HG02588 (cell line): ENCODE results near the gene OGDHL.
"Not testable (repeated sequence)": the region's sequence is repeated elsewhere in the genome, so short reads cannot be mapped to it uniquely, and the experiment has no call there.

Experiments
- ATAC-seq: cut with Tn5 transposase; IDR thresholded peaks from one replicate; pipeline ENCODE4 v1.9.1; 2021; ENCODE audit warnings: mild to moderate bottlenecking, moderate library complexity; ENCODE audit not compliant: unreplicated experiment

Gene OGDHL

DNA sequence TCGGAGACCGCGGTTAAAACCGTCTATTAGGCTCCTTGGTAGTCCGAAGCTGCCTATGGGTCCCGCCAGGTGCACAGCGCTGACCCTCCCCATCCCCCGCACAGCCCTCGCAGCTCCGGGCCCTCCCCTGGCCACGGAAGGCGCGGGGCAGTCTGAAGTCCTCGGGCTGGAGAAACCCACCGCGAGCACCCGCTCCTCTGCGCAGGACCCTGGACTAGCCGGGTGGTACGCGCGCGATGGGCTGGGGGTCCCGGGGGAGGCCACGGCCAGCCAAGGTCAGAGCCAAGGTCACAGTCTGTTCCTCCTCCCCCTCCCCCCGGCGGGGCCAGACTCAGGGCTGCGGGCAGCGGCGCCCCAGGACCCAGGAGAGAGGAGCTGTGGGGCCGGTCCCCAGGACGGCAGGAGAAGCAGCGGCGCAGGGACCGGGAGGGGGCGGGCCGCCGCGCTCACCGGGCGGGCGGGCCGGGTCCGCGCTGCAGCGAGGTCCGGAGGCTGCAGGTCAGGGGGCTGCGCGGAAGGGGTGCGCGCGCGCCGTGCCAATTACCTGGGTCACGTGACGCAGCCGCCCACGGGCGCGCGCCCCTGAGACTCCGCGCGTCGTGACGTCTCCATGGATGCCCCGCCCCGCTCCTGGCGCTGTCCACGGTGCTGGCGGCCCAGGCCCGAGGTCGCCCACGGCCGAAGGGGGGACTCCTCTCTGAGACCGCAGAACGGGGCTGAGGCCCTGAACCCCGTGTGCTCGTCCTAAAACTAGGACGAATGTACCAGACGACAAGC is at the start of gene OGDHL:
Gene OGDHL, minus strand, starts transcription at position 535 of the 777 bp plus-strand sequence. CDS start 3,731 bp downstream, outside the sequence.
- ATAC-seq, result no peak

DNA sequence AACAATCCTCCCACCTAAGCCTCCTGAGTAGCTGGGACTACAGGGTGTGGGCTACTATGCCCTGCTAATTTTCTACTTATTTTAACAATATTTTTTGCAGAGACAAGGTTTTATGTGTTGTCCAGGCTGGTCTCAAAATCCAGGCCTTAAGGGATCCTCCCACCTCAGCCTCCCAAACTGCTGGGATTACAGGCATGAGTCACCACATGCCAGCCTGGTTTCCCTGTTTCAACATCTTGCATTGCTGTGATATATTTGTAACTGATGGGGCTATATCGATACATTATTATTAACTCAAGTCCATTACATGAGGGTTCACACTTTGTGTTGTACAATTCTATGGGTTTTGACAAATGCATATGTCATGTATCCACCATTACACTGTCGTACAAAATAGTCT is 41.9 kb upstream of the OGDHL start:
- no peak for ATAC-seq

DNA sequence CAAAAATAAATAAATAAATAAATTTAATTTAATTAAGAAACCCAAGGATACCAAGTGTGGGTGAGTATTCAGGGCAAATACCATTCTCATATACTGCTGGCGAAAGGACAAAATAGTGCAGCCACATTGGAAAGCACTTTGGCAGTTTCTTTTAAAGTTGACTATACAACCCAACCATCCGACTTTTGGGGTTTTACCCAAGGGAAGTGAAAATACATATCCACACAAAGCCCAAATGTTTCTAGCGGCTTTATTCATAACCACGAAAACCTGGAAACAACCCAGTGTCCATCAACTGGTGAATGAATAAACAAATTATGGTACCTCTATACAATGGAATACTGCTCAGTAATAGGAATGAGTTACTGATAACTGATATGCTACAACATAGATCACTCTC is 36.2 kb upstream of the OGDHL start:
- no peak for ATAC-seq

DNA sequence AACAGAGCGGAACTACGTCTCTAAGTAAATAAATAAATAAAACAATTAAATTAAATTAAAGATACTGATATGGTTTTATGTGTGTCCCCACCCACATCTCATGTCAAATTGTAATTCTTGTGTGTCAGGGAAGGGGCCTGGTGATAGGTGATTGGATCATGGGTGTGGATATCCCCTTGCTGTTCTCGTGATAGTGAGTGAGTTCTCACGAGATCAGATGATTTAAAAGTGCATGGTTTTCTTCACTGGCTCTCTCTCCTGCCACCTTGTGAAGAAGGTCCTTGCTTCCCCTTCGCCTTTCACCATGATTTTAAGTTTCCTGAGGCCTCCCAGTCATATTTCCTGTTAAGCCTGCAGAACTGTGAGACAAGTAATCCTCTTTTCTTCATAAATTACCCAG is 29.0 kb upstream of the OGDHL start:
- ATAC-seq, result no peak

DNA sequence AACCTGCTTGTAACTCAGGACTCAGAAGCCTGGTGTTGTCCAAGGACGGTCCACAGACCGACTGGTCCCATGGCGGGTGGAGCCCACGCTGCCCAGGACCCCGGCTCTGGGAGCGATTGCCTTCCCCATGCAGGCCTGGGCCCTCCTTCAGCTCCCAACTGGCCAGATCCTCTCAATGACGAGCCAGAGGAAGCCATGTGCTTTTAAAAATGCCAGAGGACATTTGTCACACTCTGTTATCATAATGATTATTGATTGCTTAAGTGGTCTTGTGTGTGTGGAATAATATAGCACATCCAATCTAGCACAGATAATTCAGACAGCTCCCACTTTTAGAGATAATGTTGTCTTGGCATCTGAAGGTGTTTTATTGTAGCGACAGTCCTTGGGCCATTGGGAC is 22.6 kb upstream of the OGDHL start:
- ATAC-seq, result no peak

DNA sequence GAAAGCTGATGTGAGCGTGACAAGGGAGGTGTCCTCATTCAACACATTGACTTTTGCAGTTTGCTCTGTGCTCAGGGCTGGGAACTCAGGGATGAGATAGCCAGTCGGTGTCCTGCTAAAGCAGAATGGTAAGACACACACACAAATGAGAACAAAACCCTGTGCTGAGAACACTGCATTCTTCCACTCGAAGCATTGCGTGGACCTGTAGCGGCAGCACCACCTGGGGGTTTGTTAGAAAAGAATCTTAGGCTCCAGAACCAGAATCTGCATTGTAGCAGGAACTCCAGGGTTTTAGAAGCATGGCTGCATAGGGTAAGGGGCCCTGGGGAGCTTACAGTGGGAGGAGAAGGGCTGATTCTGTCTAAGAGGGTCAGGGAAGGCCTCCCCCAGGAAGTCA is 21.5 kb upstream of the OGDHL start:
- no peak for ATAC-seq

DNA sequence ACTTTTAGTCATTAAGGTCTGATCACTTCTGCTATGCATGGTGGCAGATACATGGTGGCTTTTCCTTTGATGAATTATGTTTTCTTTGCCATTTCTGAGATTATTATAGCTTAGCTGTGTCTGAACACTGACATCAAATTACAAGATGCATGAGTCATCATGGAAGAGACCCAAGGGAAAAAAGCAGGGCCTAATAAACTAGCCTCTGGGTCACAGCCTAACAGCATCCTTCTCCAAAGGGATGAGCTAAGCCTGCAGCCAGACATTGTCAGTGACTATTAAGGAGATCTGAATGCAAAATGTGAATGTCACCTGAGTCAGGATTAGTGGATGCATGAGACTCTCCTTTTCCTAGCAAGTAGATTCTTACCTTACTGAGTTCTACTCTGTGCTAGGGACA is 19.1 kb upstream of the OGDHL start:
- ATAC-seq, result no peak

DNA sequence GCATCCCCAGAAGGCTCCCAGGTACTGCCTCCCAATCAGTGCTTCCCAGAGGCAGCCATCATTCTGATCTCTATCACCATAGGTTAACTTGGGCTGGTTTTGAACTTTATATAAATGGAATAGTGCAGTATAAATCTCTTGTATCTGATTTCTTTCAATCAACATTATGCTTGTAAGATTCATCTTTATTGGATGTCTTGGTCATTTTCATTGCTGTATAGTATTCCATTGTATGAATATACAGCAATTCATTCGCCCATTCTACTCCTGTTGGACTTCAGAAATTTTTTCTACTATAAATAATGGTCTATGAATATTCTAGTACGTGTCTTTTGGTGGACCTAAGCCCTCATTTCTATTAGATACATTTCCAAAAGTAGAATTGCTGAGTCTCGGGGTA is 16.1 kb upstream of the OGDHL start:
- ATAC-seq, result no peak

DNA sequence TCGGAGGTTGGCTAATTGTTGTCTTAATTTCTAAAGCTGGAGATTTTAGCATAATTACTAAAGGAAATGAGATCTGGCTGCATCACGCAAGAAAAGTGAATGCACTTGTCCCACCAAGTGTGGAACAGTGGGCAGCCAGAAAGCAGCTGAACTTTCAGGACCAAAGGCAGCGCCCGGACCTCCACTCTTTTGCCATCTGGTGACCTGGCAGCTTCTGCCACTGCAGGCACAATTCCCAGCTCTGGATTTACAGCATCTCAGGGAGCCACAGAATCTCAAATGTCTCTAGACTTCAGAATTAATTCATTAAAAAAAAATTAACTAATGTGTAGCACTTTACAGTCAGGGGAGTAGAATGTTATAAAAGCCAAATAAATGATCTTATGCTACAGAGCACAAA is 14.7 kb upstream of the OGDHL start:
- ATAC-seq, result no peak

DNA sequence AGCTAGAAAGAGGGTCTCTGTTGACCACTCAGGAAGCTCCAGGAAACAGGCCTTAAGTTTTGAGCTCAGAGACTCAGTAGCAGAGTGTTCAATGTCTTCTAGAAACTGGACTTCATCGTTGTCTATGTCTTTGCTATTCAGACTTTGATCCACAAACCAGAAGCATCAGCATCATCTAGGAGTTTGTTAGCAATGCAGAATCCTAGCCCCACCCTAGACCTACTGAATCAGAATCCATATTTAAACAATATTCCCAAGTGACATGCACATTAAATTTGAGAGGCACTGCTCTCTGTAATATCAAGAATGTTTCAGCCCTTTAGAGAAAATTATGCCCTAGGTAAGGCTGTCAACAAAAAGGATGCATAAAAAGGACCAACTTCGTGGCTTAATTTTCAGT is 12.9 kb upstream of the OGDHL start:
- ATAC-seq, result no peak

DNA sequence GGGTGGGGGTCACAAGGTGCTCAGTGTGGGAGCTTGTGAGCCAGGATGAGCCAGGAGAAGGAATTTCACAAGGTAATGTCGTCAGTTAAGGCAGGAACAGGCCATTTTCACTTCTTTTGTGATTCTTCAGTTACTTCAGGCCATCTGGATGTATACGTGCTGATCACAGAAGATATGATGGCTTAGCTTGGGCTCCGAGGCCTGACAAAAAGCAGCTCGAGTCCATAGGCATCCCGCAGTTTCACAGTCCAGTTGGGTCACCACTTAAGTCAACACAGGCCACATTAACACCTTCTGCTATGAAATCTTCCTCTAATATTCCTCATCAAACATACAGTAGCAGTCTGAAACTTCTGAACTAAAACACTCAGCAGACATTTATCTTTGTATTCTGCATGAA is 10.8 kb upstream of the OGDHL start:
- ATAC-seq, result not testable (repeated sequence)

DNA sequence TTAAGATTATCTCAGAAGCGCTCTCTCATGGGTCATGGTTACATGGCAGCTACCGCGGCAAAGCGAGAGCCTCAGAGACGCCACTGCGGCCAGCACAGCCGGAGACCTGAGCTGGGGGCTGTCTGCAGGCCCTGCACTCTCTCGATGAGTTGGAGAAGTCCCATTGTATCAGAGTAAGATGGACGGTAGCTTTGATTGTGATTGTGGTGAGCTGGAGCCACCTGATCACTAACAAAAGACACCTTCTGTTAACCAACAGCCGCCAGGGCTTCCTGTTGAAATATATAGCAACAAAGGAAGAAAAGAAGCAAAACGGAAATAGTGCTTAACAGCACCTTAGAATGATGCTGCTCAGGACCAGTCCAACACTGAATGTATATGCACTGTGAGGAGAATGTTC is 8.9 kb upstream of the OGDHL start:
- ATAC-seq, result not testable (repeated sequence)

DNA sequence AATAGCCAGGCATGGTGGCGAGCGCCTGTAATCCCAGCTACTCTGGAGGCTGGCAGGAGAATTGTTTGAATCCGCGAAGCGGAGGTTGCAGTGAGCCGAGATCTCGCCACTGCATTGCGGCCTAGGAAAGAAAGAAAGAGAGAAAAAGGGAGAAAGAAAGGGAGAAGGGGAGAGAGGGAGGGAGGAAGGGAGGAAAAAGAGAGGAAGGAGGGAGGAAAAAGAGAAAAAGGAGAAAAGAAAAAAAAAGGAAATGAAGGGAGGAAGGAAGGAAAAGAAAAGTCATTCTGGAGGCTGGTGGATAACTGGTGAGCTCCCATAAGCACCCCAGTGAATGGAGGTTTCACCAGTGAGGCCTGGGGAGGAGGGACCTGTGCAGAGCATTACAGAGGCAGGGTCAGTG is 7.6 kb upstream of the OGDHL start:
- no peak for ATAC-seq

DNA sequence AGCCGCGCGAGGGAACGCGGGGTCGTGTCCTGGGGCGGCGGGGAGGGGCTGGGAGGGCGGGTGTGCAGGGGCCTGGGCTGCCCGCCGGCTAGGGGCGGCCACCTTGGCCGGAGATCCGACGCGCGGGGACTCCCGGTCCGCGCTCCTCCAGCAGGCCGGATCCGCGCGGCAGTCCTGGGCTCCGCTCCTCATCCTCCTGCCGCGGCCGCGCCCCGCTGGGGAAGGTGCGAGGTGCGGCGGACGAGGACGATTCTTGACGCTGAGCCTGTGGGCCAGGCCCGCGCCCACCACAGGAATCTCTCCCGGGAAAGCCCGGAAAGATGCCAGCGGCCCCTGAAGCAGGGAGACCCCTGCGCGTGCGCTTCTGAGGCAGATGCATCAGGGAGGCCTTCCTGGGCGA is 6.6 kb upstream of the OGDHL start:
- no peak for ATAC-seq

DNA sequence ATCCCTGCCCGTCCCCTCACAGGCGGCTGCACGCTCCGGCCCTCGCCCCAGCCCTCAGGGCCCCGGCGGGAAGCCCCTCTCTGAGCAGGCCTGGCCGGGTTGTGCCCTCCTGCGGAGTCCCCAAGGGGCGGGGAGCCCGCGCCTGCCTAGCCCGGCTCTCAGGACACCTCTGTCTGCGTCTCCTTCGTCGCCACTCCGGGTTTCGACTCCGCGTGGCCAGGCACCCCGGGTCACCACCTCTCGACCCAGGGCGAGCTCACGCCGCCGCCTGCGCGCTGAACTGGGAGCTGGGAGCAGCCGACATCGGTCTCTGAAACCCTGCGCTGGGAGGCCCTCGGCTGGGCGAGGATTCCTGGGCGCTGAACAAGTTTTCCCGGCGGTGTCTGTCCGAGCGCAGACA is 6.2 kb upstream of the OGDHL start:
- ATAC-seq, result no peak

DNA sequence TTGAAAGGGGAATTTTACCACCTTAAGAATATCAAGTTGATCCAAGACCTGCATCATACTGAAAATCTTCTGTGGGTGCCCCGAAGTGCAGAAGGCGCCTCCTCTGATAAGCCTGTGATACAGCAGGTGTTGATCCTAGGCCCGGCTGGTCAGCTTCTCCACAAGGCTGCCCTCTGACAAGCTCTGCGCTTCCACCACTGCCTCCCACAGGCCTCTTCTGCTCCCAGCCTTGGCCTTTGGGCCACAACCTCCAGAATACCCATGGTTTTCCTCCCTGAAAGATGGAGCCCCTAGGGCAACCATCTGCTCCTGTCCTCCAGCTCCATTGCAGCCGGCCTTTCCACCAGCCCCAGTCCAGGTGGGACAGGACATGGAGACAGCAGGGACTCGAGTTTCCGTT is 5.6 kb upstream of the OGDHL start:
- ATAC-seq, result no peak

DNA sequence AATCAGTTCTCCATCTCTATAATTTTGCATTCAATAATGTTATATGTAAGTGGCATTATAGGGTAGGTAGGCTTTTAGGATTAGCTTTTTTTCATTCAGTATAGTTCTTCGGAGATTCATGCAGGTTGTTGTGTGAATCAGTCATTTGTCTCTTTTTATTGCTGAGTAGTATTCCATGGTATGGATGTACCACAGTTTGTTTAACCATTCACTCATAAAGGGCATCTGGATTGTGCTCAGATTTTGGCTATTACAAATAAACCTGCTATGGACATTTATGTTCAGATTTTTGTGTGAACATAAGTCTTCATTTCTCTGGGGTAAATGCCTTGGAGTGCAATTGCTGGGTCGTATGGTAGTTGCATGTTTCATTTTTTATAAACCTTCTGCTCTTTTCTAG is 4.4 kb upstream of the OGDHL start:
- no peak for ATAC-seq

DNA sequence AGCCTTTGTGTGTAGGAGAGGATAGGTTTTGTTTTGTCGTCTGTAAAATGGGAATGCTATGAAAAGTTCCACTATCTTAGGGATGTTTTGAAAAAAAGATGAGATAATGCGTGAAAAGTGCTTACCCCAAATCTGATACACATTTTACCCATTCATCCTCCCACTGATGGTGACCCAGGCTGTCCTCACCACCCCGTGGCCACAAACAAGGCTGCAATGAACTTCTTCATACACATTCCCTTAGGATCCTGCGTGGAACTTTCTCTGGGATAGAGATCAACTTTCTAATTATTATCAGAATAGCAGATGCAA is 399 bp upstream of the OGDHL start:
- ATAC-seq, result no peak

DNA sequence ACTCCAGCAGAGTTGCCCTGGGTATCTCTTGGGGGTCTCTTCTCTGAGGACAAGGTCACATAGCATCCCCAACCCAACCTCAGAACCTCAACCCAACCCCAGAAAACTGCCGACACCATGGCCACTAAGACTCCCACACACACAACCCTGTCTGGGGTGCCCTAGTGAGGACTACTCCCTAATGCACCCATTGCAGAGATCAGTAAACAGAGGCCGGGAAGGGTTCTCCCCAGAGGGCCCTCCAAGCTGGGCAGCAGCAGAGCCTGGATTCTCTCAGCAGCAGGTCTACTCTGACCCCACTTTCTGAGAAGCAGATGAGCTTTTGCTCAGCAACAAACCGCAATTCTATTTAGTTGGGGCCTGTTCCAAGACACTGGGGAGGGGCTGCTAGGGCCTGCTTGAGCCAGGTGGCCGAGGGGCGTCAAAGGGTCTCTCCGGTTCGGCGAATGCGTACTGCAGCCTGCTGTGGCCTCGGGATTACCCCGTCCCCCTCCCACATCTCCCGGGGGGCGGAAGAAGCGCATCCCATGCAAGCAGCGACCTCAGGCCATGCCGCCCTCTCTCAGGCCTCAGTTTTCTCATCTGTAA is 828 bp downstream of the OGDHL start:
- no peak for ATAC-seq

DNA sequence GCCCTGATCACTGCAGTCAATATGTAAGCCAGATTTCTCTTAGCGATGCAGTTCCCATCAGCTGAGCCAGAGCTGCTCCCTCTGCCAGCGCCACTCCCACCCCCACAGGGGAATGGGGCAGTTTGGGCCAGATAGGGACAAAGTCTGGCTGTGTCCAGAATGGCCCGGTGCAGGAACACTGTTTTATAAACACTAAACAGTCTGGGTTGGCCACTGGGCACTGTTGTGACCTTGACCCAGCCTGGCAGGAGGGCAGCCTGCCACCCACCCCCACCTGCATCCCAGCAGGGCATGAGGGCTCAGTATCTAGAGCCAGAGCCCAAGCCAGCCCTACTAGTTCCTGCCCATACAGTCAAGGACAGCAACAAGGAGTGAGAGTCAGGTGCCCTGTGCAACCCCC is 1.3 kb downstream of the OGDHL start:
- ATAC-seq, result no peak

DNA sequence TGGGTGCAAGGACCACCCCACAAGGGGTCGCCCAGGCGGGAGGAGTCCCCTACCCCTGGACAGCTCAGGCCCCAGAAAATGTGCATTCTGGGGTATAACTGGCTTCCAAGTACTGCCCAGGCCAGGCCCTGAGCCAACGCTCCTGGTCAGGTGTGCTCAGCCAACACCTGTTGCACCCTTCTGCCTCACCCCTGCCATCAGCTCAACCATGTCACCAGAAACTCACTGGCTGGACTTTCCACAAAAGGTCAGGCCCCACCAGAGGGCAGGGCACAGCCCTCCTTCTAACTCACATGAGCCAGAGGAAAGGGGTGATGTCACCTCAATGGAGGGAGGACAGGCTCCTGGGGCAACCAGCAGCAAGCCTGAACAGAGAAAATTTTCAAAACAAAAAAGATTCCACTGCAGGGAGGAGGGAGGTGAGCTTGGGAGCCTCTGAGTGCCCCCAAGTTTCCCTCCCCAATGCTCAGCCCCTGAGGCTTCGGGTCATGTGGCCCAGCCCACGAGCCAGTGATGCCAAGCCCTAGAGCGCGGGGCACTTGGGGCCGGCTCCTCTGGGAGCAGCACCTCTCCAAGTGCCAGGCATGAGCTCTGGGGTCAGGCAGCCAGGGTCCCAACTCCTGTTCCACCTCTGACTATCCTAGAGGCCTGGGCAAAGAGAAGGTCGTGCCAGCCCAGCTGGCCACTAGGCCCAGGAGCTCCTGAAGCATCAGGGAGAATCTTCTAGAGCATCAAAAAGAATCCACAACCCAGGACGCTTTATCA is 2.2 kb downstream of the OGDHL start:
- ATAC-seq, result no peak

DNA sequence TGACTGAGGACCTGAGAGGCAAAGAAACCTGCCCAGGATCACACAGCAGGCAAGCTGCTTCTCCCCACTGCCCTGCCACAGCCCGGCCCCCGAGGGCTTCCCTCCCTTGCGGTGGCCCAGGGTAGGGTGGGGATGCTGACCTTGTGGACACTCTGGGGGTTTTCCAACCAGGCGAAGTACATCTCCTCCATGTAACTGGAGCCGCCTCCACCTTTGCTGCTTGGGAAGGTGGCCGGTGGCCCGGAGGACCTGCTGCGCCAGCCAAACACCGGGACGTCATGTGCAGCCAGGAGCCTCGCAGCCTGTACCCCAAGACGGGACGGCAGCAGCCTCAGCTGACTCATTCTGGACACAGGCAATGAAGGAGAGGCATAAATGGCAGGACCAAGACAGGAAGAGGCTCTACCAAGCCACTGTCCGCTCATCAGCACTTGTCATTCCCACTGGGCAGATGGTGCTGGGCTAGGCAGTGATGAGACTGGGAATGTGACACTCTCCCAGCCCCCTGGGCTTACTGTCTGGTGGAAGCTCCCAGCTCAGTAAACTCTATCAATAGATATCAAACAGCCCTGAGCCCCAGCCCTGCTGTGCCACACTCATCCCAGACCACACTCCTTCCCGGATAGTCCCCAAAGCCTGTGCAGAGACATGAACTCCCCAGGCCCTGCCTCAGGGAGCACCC is 3.7 kb downstream of the OGDHL start:
- no peak for ATAC-seq
